Body of pancreas (tissue), 4 donors: ENCODE measurements around the gene TNS3. TPM values are rescaled to one million over a fixed set of nuclear protein-coding genes. Genes with fewer than 3 reads are reported as not detected.
A peak's percentile ranks its signal among the peaks of the same experiment; 100 is the strongest.

Experiments
- ATAC-seq: fragments of 150-250 bp; one replicate; pipeline ENCODE4 v1.9.1; 2016
- DNase-seq, 4 donors: peaks; one replicate each; pipeline ENCODE4 v3.0.0-alpha.2; 2019
- H3K27ac ChIP-seq, 4 donors: fragments of 200-600 bp; sonication (generic); 1 replicate in 3 of 4; 2 replicates in 1 of 4; pipeline versions ENCODE4 v1.5.1 to v1.6.1; 2016 to 2019; ENCODE audit warnings: mild to moderate bottlenecking in 1 of 4, mixed read lengths in 1 of 4, moderate library complexity in 1 of 4
- H3K27me3 ChIP-seq, 2 donors: fragments of 200-600 bp; sonication (generic); one replicate each; pipeline ENCODE4 v1.6.0; 2016; ENCODE audit warnings: mild to moderate bottlenecking in 1 of 2
- H3K36me3 ChIP-seq, 2 donors: fragments of 200-600 bp; sonication (generic); replicated peaks in 1 of 2; 2 replicates each; pipeline ENCODE4 v1.5.1; 2016; ENCODE audit warnings: low read depth in 2 of 2; ENCODE audit not compliant: insufficient read depth in 1 of 2
- H3K4me1 ChIP-seq: fragments of 200-600 bp; sonication (generic); one replicate; pipeline ENCODE4 v1.6.0; 2016
- H3K4me3 ChIP-seq, 2 donors: fragments of 200-600 bp; sonication (generic); 1 replicate in 1 of 2; 2 replicates in 1 of 2; pipeline ENCODE4 v1.5.1; 2016 to 2019
- H3K9me3 ChIP-seq, 3 donors: fragments of 200-600 bp; sonication (generic); 1 replicate in 2 of 3; 2 replicates in 1 of 3; pipeline ENCODE4 v1.5.1; 2016
- POLR2A ChIP-seq, 3 donors: fragments of 450-650 bp; IDR thresholded peaks; one replicate each; pipeline ENCODE4 v1.6.1; 2016; ENCODE audit warnings: antibody characterized with exemption in 3 of 3, mild to moderate bottlenecking in 2 of 3
- WGBS, 2 donors: methylation state at CpG; one replicate each; pipeline ENCODE4 v1.1.5; 2017; 5-methylcytosine and 5-hydroxymethylcytosine counted together
- intact Hi-C: fragments of 100-400 bp; cut with DNase I; formaldehyde crosslinking; loops from one replicate; pipeline ENCODE4 v1.15.1; 2023
- total RNA-seq, 2 donors: library from RNA; depleted of rRNA; stranded (reverse); fragments of >200 nt; gene quantifications; one replicate each; pipeline ENCODE4 v1.1.0, GENCODE V29; 2016
- TF ChIP-seq, protein P1 (sequence below), 7 experiments: fragments of 450-650 bp in 4 of 7; fragments of 200-600 bp in 3 of 7; sonication (generic) in 3 of 7; IDR thresholded peaks; one replicate each; pipeline ENCODE4 v1.5.1; 2016 to 2019; ENCODE audit warnings: antibody characterized with exemption in 7 of 7

Gene TNS3
- total RNA-seq, 2 donors from 2014 or later, result 100 to 265 TPM

DNA sequence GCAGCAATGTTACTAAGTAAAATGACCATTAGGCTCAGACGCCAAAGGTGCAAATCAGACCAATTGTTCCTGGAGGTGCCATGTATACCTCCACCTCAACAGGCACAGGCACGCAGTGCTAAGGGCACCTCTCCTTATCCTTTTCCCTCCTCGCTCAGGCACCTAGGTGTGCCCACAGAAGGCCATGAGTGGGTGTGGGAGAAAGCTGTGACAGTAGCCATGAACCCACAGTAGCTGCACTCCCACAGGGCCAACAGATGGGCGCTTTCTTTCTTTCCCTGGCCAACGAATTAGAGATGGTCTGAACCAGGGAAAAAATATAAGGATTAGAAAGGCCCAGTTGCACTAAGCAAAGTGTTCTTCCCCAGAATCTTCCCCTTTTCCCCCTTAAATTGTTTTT, 15.5 kb upstream of the TNS3 start:
- intact Hi-C loops, result no loop called here
- DNase-seq (no peak), ATAC-seq (no peak)
- H3K9me3 ChIP-seq, result peaks cover 0 to 12% (median 0%) of the 10 kb centered on the region in 3 donors
- WGBS, 2 donors, result 90 to 91% methylated on average over 5 of the region's 5 CpGs
- H3K27me3 ChIP-seq, result no peaks in the 10 kb centered on the region
- no peak for TF ChIP-seq POLR2A (IDR thresholded peaks at IDR 0.05)
- TF ChIP-seq, protein P1, sequence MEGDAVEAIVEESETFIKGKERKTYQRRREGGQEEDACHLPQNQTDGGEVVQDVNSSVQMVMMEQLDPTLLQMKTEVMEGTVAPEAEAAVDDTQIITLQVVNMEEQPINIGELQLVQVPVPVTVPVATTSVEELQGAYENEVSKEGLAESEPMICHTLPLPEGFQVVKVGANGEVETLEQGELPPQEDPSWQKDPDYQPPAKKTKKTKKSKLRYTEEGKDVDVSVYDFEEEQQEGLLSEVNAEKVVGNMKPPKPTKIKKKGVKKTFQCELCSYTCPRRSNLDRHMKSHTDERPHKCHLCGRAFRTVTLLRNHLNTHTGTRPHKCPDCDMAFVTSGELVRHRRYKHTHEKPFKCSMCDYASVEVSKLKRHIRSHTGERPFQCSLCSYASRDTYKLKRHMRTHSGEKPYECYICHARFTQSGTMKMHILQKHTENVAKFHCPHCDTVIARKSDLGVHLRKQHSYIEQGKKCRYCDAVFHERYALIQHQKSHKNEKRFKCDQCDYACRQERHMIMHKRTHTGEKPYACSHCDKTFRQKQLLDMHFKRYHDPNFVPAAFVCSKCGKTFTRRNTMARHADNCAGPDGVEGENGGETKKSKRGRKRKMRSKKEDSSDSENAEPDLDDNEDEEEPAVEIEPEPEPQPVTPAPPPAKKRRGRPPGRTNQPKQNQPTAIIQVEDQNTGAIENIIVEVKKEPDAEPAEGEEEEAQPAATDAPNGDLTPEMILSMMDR (IDR thresholded peaks at IDR 0.05), result no peak
- H3K27ac ChIP-seq, result no peak overlapping the region
- H3K4me1 ChIP-seq, result peaks cover 24% of the 10 kb centered on the region
- H3K36me3 ChIP-seq, result no peaks in the 10 kb centered on the region
- H3K4me3 ChIP-seq, result no peak overlapping the region

DNA sequence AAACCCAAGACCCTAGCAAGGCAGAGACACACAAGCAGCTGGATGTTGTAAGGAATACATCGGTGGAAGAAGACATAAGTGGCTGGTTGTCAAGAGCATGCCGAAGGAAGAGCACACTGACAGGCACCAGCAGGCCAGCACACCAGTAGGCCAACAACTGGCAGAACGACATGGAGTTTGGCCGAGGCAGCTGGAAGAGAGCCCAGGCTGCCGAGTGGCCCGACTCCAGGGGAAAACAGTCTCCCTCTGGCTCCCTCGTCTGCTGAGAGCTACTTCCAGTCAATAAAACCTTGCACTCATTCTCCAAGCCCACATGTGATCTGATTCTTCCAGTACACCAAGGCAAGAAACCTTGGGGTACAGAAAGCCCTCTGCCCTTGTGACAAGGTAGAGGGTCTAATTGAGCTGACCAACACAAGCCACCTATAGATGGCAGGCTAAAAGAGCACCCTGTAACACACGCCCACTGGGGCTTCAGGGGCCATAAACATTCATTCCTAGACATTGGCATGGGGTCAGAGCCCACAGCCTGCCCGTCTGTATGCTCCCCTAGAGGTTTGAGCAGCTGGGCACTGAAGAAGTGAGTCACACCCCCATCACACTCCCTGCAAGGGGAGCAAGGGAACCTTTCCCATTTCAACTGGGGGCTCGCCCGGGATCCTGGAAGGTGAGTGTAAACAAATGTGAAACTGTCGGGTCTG, 14.7 kb upstream of the TNS3 start:
- intact Hi-C loops, result no loop called here
- H3K27me3 ChIP-seq, result no peaks in the 10 kb centered on the region
- H3K27ac ChIP-seq, result no peak overlapping the region
- DNase-seq, result peak in 3 of 4 donors; percentile 54 to 63 (median 55)
- H3K4me1 ChIP-seq, result peaks cover 24% of the 10 kb centered on the region
- peak; percentile 38 for ATAC-seq
- TF ChIP-seq POLR2A (IDR thresholded peaks at IDR 0.05), result no peak
- TF ChIP-seq, protein P1 (IDR thresholded peaks at IDR 0.05), result peak in 1 of 7 experiments; percentile 5
- H3K9me3 ChIP-seq, result peaks cover 0 to 12% (median 0%) of the 10 kb centered on the region in 3 donors
- WGBS, 2 donors, result 40 to 46% methylated on average over 10 to 12 of the region's 12 CpGs
- no peaks in the 10 kb centered on the region for H3K36me3 ChIP-seq
- no peak overlapping the region for H3K4me3 ChIP-seq

DNA sequence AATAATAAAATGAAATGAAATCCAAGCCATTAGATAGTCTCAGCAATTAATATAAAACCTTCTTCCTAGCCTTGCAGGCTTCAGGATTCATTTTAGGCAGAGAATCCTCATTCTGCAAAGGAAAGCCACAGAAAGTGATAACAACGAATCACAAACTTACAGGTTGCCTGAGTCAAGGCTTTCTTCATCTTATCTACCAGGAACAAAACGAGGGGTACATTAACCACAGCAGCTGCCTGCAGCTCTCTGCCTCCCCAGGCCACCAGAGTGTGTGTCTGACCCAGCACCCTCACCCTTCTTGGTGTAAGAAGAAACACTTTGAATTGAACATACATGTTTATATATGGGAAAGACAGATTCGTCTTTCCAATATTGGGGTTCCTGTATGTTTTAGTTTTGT, 12.5 kb upstream of the TNS3 start:
- intact Hi-C loops, result no loop called here
- Histone ChIP-seq H3K4me3 (no peak overlapping the region), H3K4me1 (peaks cover 9% of the 10 kb centered on the region), H3K27me3 (no peaks in the 10 kb centered on the region), H3K27ac (no peak overlapping the region), H3K36me3 (no peaks in the 10 kb centered on the region), H3K9me3 (peaks cover 0 to 12% (median 0%) of the 10 kb centered on the region in 3 donors)
- TF ChIP-seq, protein P1 (IDR thresholded peaks at IDR 0.05), result no peak
- no peak for TF ChIP-seq POLR2A (IDR thresholded peaks at IDR 0.05)
- ATAC-seq (no peak), DNase-seq (no peak)
- WGBS, 2 donors, result 59 to 60% methylated on average over 3 of the region's 3 CpGs

DNA sequence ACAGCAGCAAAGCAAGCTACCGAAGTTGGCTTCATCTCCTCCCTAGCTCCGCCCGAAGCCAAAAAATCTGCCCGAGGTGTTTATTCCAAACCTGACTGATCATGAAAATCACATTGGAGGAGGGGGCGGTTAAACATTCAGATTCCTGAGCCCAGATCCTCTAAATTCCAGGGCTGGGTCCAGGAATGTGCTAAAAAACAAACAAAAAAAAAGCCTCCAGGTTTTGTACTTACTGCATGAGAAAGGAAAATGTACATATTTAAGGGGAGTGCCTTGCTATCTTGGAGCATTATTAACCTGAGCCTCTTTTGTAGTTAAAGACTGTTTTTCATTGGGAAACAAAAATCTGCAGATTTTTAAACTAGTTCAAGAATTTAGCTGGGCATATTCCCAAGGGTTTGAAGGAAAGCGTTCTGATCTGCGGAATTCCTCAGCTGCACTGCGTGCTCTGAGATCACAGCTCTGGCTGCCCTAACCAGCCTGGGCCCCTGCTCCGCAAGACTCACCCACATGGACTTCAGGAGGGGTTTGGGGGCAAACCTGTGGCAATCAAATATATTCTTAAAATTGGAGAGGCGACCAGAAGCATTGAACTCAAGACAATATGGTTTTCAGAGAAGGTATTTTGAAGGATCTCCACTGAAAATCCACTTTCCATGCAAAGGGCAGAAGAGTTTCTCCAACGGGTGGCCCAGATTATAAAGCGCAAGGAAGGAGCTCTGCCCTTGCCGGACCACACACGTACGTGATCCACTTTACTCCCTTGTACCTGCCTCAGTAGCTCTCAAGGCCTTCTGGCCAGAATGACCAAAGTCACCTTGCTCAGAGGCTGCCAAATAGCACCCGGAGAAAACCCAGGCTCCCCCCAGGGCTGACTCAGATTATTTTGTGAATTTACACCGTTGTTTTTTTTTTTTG, 10.0 kb upstream of the TNS3 start:
- peak; percentile 22 for ATAC-seq
- peaks cover 0 to 6% (median 0%) of the 10 kb centered on the region in 3 donors for H3K9me3 ChIP-seq
- no peak for TF ChIP-seq POLR2A (IDR thresholded peaks at IDR 0.05)
- TF ChIP-seq, protein P1 (IDR thresholded peaks at IDR 0.05), result no peak
- intact Hi-C loops, result no loop called here
- peaks cover 9% of the 10 kb centered on the region for H3K4me1 ChIP-seq
- 56 to 71% methylated on average over 17 of the region's 17 CpGs for WGBS, 2 donors
- no peak for DNase-seq
- no peaks in the 10 kb centered on the region for H3K36me3 ChIP-seq
- H3K4me3 ChIP-seq, result no peak overlapping the region
- H3K27ac ChIP-seq, result peak overlapping the region in 3 of 4 donors; percentile 17 to 56 (median 35)
- no peaks in the 10 kb centered on the region for H3K27me3 ChIP-seq
